Measurements from ENCODE around the gene S1PR4. TPM values are rescaled to one million over a fixed set of nuclear protein-coding genes. Genes with fewer than 3 reads are reported as not detected.

The S1PR4 gene
- total and polyA plus RNA-seq, 2 experiments from 2014 or later: 0.24 TPM; not detected in 1

DNA sequence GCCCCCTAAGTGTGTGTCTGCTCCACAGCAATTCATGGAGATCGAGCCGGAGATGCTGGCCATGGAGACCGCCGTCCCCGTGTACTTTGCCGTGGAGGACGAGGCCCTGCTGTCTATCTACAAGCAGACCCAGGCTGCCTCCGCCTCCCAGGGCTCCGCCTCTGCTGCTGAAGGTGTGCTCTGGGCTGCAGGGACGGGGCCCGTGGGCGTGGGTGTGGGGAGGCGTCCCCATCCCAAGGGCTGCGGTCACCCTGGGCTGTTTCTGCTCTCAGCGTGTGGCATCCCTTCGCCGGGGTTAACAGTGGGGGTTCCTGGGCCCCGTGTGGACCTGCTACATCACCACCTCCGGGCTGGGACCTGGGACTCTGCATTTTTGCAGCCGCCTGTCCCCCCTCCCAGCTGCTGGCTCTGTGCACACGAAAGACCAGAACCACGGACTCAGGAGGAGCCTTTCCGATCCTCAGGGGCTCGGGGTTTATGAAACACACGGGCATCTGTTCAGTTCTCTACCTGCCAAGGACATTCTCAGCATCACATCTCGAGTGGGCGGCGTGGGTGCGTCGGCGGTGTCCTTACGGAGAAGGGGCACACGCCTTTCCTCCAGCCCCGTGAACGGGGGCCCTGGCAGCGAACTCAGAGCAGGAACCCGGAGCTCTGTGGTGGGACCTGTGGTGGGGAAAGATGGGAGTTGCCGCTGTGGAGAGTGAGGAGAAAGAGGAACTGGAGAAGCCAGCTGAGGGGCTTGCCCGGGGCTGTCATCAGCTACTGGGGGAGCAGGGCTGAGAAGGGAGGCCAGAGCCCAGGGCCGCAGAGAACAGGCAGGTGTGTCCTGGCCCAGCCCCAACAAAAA lies 14.9 kb downstream of the S1PR4 start:
- H3K27ac ChIP-seq (ENCODE audit: low read depth): no peak overlapping the region
- TF ChIP-seq, protein P1, sequence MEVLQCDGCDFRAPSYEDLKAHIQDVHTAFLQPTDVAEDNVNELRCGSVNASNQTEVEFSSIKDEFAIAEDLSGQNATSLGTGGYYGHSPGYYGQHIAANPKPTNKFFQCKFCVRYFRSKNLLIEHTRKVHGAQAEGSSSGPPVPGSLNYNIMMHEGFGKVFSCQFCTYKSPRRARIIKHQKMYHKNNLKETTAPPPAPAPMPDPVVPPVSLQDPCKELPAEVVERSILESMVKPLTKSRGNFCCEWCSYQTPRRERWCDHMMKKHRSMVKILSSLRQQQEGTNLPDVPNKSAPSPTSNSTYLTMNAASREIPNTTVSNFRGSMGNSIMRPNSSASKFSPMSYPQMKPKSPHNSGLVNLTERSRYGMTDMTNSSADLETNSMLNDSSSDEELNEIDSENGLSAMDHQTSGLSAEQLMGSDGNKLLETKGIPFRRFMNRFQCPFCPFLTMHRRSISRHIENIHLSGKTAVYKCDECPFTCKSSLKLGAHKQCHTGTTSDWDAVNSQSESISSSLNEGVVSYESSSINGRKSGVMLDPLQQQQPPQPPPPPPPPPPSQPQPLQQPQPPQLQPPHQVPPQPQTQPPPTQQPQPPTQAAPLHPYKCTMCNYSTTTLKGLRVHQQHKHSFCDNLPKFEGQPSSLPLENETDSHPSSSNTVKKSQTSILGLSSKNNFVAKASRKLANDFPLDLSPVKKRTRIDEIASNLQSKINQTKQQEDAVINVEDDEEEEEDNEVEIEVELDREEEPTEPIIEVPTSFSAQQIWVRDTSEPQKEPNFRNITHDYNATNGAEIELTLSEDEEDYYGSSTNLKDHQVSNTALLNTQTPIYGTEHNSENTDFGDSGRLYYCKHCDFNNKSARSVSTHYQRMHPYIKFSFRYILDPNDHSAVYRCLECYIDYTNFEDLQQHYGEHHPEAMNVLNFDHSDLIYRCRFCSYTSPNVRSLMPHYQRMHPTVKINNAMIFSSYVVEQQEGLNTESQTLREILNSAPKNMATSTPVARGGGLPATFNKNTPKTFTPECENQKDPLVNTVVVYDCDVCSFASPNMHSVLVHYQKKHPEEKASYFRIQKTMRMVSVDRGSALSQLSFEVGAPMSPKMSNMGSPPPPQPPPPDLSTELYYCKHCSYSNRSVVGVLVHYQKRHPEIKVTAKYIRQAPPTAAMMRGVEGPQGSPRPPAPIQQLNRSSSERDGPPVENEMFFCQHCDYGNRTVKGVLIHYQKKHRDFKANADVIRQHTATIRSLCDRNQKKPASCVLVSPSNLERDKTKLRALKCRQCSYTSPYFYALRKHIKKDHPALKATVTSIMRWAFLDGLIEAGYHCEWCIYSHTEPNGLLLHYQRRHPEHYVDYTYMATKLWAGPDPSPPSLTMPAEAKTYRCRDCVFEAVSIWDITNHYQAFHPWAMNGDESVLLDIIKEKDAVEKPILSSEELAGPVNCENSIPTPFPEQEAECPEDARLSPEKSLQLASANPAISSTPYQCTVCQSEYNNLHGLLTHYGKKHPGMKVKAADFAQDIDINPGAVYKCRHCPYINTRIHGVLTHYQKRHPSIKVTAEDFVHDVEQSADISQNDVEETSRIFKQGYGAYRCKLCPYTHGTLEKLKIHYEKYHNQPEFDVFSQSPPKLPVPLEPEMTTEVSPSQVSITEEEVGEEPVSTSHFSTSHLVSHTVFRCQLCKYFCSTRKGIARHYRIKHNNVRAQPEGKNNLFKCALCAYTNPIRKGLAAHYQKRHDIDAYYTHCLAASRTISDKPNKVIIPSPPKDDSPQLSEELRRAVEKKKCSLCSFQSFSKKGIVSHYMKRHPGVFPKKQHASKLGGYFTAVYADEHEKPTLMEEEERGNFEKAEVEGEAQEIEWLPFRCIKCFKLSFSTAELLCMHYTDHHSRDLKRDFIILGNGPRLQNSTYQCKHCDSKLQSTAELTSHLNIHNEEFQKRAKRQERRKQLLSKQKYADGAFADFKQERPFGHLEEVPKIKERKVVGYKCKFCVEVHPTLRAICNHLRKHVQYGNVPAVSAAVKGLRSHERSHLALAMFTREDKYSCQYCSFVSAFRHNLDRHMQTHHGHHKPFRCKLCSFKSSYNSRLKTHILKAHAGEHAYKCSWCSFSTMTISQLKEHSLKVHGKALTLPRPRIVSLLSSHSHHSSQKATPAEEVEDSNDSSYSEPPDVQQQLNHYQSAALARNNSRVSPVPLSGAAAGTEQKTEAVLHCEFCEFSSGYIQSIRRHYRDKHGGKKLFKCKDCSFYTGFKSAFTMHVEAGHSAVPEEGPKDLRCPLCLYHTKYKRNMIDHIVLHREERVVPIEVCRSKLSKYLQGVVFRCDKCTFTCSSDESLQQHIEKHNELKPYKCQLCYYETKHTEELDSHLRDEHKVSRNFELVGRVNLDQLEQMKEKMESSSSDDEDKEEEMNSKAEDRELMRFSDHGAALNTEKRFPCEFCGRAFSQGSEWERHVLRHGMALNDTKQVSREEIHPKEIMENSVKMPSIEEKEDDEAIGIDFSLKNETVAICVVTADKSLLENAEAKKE (CRISPR knock-in tag; IDR thresholded peaks at IDR 0.05): no peak
- TF ChIP-seq NANOG (IDR thresholded peaks at IDR 0.05; ENCODE audit: borderline replicate concordance): no peak
- TF ChIP-seq JUNB (IDR thresholded peaks at IDR 0.05; ENCODE audit: unreplicated experiment): no peak
- no peak for TF ChIP-seq EZH2phosphoT487 (IDR thresholded peaks at IDR 0.05; ENCODE audit: unreplicated experiment)
- no peak for TF ChIP-seq CREB1 (CRISPR knock-in tag; IDR thresholded peaks at IDR 0.05; ENCODE audit: low read depth)
- TF ChIP-seq, protein P2, sequence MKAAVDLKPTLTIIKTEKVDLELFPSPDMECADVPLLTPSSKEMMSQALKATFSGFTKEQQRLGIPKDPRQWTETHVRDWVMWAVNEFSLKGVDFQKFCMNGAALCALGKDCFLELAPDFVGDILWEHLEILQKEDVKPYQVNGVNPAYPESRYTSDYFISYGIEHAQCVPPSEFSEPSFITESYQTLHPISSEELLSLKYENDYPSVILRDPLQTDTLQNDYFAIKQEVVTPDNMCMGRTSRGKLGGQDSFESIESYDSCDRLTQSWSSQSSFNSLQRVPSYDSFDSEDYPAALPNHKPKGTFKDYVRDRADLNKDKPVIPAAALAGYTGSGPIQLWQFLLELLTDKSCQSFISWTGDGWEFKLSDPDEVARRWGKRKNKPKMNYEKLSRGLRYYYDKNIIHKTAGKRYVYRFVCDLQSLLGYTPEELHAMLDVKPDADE (IDR thresholded peaks at IDR 0.05): no peak
- no peak for TF ChIP-seq EZH2 (IDR thresholded peaks at IDR 0.05; ENCODE audit: low read depth, unreplicated experiment)
- TF ChIP-seq, protein P3, sequence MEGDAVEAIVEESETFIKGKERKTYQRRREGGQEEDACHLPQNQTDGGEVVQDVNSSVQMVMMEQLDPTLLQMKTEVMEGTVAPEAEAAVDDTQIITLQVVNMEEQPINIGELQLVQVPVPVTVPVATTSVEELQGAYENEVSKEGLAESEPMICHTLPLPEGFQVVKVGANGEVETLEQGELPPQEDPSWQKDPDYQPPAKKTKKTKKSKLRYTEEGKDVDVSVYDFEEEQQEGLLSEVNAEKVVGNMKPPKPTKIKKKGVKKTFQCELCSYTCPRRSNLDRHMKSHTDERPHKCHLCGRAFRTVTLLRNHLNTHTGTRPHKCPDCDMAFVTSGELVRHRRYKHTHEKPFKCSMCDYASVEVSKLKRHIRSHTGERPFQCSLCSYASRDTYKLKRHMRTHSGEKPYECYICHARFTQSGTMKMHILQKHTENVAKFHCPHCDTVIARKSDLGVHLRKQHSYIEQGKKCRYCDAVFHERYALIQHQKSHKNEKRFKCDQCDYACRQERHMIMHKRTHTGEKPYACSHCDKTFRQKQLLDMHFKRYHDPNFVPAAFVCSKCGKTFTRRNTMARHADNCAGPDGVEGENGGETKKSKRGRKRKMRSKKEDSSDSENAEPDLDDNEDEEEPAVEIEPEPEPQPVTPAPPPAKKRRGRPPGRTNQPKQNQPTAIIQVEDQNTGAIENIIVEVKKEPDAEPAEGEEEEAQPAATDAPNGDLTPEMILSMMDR (conservative IDR thresholded peaks at IDR 0.05; ENCODE audit: low read depth in 2 of 2): no peak
- TF ChIP-seq STAT1 (IDR thresholded peaks at IDR 0.05; ENCODE audit: unreplicated experiment): no peak
- no peak for TF ChIP-seq ZNF114 (CRISPR knock-in tag; IDR thresholded peaks at IDR 0.05)
- TF ChIP-seq ZNF331 (CRISPR knock-in tag; IDR thresholded peaks at IDR 0.05; ENCODE audit: low read depth): no peak
- no peak for TF ChIP-seq POLR2AphosphoS5 (IDR thresholded peaks at IDR 0.05; ENCODE audit: low read depth)
- TF ChIP-seq, protein P4, sequence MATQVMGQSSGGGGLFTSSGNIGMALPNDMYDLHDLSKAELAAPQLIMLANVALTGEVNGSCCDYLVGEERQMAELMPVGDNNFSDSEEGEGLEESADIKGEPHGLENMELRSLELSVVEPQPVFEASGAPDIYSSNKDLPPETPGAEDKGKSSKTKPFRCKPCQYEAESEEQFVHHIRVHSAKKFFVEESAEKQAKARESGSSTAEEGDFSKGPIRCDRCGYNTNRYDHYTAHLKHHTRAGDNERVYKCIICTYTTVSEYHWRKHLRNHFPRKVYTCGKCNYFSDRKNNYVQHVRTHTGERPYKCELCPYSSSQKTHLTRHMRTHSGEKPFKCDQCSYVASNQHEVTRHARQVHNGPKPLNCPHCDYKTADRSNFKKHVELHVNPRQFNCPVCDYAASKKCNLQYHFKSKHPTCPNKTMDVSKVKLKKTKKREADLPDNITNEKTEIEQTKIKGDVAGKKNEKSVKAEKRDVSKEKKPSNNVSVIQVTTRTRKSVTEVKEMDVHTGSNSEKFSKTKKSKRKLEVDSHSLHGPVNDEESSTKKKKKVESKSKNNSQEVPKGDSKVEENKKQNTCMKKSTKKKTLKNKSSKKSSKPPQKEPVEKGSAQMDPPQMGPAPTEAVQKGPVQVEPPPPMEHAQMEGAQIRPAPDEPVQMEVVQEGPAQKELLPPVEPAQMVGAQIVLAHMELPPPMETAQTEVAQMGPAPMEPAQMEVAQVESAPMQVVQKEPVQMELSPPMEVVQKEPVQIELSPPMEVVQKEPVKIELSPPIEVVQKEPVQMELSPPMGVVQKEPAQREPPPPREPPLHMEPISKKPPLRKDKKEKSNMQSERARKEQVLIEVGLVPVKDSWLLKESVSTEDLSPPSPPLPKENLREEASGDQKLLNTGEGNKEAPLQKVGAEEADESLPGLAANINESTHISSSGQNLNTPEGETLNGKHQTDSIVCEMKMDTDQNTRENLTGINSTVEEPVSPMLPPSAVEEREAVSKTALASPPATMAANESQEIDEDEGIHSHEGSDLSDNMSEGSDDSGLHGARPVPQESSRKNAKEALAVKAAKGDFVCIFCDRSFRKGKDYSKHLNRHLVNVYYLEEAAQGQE (IDR thresholded peaks at IDR 0.05; ENCODE audit: unreplicated experiment): no peak
- H3K4me1 ChIP-seq (ENCODE audit: insufficient read depth): no peaks in the 10 kb centered on the region
- no peak for DNase-seq (ENCODE audit: low spot score)
- Mint-ChIP-seq H3K9me3 (no peaks in the 10 kb centered on the region; the same call in 2 of the 3 replicates), H3K4me3 (no peak overlapping the region), H3K27ac (no peak overlapping the region), H3K4me1 (peaks cover 4% of the 10 kb centered on the region; the same call in 2 of the 3 replicates), H3K36me3 (ENCODE audit: low read depth) (peaks cover 14% of the 10 kb centered on the region), H3K27me3 (ENCODE audit: insufficient read depth, low read depth, poor library complexity) (peaks cover 4% of the 10 kb centered on the region)
- ATAC-seq: no peak
- H2AFZ ChIP-seq: no peak overlapping the region
- H3K79me2 ChIP-seq (replicated peaks; ENCODE audit: insufficient read depth): peaks cover 44% of the 10 kb centered on the region
- peaks cover 3% of the 10 kb centered on the region for H4K20me1 ChIP-seq (replicated peaks; ENCODE audit: insufficient read depth)
- H3K9me2 ChIP-seq (ENCODE audit: insufficient read depth): no peaks in the 10 kb centered on the region
- H3K27me3 ChIP-seq (ENCODE audit: insufficient read depth): no peaks in the 10 kb centered on the region
- H3K4me3 ChIP-seq: no peak overlapping the region
- H3F3A ChIP-seq (replicated peaks; ENCODE audit: low read depth): no peaks in the 10 kb centered on the region
- H3K36me3 ChIP-seq (ENCODE audit: insufficient read depth): no peaks in the 10 kb centered on the region; the same call in 1 of the 2 replicates
- no peak overlapping the region for H3K4me2 ChIP-seq

Data from GM23338 (cell line).